Stomach (tissue), 9 donors: ENCODE measurements around the gene RTBDN. TPM values are rescaled to one million over a fixed set of nuclear protein-coding genes. Genes with fewer than 3 reads are reported as not detected.

Experiments used
- DNase-seq, 2 donors: peaks; one replicate each; pipeline versions ENCODE4 v3.0.0 to v3.0.0-alpha.2; 2013 to 2019
- H3K27ac ChIP-seq, 5 donors: fragments of 200-600 bp in 4 of 5; sonication (generic) in 4 of 5; one replicate each; pipeline ENCODE4 v1.5.1; 2013 to 2019; ENCODE audit warnings: mild to moderate bottlenecking in 1 of 5, moderate library complexity in 1 of 5
- H3K27me3 ChIP-seq, 3 donors: fragments of 200-600 bp; sonication (generic); one replicate each; pipeline ENCODE4 v1.5.1; 2017 to 2019; ENCODE audit warnings: mixed run types in 1 of 3
- H3K36me3 ChIP-seq, 4 donors: fragments of 200-600 bp; sonication (generic); 1 replicate in 3 of 4; 2 replicates in 1 of 4; pipeline ENCODE4 v1.5.1; 2016 to 2019
- H3K4me1 ChIP-seq, 4 donors: fragments of 200-600 bp; sonication (generic); one replicate each; pipeline ENCODE4 v1.5.1; 2016 to 2019
- H3K4me3 ChIP-seq, 4 donors: fragments of 200-600 bp; sonication (generic) in 3 of 4; one replicate each; pipeline ENCODE4 v1.5.1; 2016 to 2019; ENCODE audit warnings: mild to moderate bottlenecking in 1 of 4
- H3K9me3 ChIP-seq, 4 donors: fragments of 200-600 bp; sonication (generic); one replicate each; pipeline ENCODE4 v1.5.1; 2016 to 2019
- EP300 ChIP-seq: sonication (generic); formaldehyde crosslinking; IDR thresholded peaks from one replicate; pipeline ENCODE4 v1.6.1; 2017; ENCODE audit warnings: antibody characterized with exemption
- POLR2A ChIP-seq, 4 donors: fragments of 450-650 bp; IDR thresholded peaks; one replicate each; pipeline ENCODE4 v1.6.1; 2016; ENCODE audit warnings: antibody characterized with exemption in 4 of 4, control low read depth in 2 of 4, mild to moderate bottlenecking in 1 of 4, moderate library complexity in 1 of 4
- POLR2AphosphoS5 ChIP-seq, 3 donors: sonication (generic); formaldehyde crosslinking; IDR thresholded peaks; one replicate each; pipeline ENCODE4 v1.6.1; 2016; ENCODE audit warnings: antibody characterized with exemption in 3 of 3
- WGBS, 5 donors: extraction: QIAGEN DNeasy Blood & Tissue Kit in 3 of 5; methylation state at CpG; one replicate each; pipeline versions ENCODE4 v1.1.5 to v1.1.7; 2013 to 2018; 5-methylcytosine and 5-hydroxymethylcytosine counted together
- intact Hi-C: fragments of 100-400 bp; cut with DNase I; formaldehyde crosslinking; loops from one replicate; pipeline ENCODE4 v1.15.1; 2023; ENCODE audit warnings: low total_unique reads
- polyA plus RNA-seq, 3 donors: library from polyadenylated mRNA; stranded (reverse); fragments of 200-250 nt; gene quantifications; one replicate each; pipeline ENCODE4 v1.2.3, GENCODE V29; 2013
- total RNA-seq, 5 donors: library from RNA; depleted of rRNA; stranded (reverse); fragments of >200 nt; gene quantifications; one replicate each; pipeline versions ENCODE4 v1.1.0 to v1.2.3, GENCODE V29; 2014 to 2016
- TF ChIP-seq, protein P1 (sequence below), 7 experiments: fragments of 450-650 bp in 4 of 7; fragments of 200-600 bp in 3 of 7; sonication (generic) in 3 of 7; IDR thresholded peaks; one replicate each; pipeline ENCODE4 v1.5.1; 2016 to 2019; ENCODE audit warnings: antibody characterized with exemption in 7 of 7, control low read depth in 2 of 7, mild to moderate bottlenecking in 1 of 7
- donor health status: healthy with polysubstance abuse.
- donor health status: Bipolar disorder and iron deficiency.
- donor health status: healthy.

Gene RTBDN
- total and polyA plus RNA-seq, 8 donors, result 0.53 TPM; not detected in 7

- no peak overlapping the region for H3K27ac ChIP-seq
- H3K9me3 ChIP-seq, result no peaks in the 10 kb centered on the region
- H3K27me3 ChIP-seq, result peaks cover 24 to 100% (median 79%) of the 10 kb centered on the region in 3 donors
- H3K4me3 ChIP-seq, result peak overlapping the region; percentile 4 to 31 (median 26)
- no peak for TF ChIP-seq EP300
- no peak for TF ChIP-seq POLR2AphosphoS5 (IDR thresholded peaks at IDR 0.05)
- TF ChIP-seq, protein P1, sequence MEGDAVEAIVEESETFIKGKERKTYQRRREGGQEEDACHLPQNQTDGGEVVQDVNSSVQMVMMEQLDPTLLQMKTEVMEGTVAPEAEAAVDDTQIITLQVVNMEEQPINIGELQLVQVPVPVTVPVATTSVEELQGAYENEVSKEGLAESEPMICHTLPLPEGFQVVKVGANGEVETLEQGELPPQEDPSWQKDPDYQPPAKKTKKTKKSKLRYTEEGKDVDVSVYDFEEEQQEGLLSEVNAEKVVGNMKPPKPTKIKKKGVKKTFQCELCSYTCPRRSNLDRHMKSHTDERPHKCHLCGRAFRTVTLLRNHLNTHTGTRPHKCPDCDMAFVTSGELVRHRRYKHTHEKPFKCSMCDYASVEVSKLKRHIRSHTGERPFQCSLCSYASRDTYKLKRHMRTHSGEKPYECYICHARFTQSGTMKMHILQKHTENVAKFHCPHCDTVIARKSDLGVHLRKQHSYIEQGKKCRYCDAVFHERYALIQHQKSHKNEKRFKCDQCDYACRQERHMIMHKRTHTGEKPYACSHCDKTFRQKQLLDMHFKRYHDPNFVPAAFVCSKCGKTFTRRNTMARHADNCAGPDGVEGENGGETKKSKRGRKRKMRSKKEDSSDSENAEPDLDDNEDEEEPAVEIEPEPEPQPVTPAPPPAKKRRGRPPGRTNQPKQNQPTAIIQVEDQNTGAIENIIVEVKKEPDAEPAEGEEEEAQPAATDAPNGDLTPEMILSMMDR (IDR thresholded peaks at IDR 0.05), result no peak
- peaks cover 20 to 38% (median 32%) of the 10 kb centered on the region in 4 donors for H3K4me1 ChIP-seq
- WGBS, 5 donors, result 11 to 24% (median 22%) methylated on average over 31 to 43 of the region's 43 CpGs
- H3K36me3 ChIP-seq, result no peaks in the 10 kb centered on the region
- intact Hi-C loops, result no loop called here
- peak; percentile 71 to 84 for DNase-seq
Measured at GRCh38 chr19:12840091-12841079, 6.0 kb upstream of the RTBDN start.

- Histone ChIP-seq H3K27ac (no peak overlapping the region), H3K4me1 (peaks cover 22 to 50% (median 41%) of the 10 kb centered on the region in 4 donors), H3K27me3 (peaks cover 28 to 100% (median 91%) of the 10 kb centered on the region in 3 donors), H3K4me3 (peak overlapping the region; percentile 33 to 49 (median 37)), H3K9me3 (no peaks in the 10 kb centered on the region), H3K36me3 (no peaks in the 10 kb centered on the region)
- peak in 1 of 2 donors; percentile 41 for DNase-seq
- TF ChIP-seq EP300 (no peak), POLR2AphosphoS5 (IDR thresholded peaks at IDR 0.05) (no peak), POLR2A (IDR thresholded peaks at IDR 0.05) (no peak)
- TF ChIP-seq, protein P1 (IDR thresholded peaks at IDR 0.05), result no peak
- intact Hi-C loops, result no loop called here
- 17 to 24% (median 20%) methylated on average over 13 to 21 of the region's 21 CpGs for WGBS, 5 donors
Measured at GRCh38 chr19:12838886-12839756, 4.7 kb upstream of the RTBDN start.

DNA sequence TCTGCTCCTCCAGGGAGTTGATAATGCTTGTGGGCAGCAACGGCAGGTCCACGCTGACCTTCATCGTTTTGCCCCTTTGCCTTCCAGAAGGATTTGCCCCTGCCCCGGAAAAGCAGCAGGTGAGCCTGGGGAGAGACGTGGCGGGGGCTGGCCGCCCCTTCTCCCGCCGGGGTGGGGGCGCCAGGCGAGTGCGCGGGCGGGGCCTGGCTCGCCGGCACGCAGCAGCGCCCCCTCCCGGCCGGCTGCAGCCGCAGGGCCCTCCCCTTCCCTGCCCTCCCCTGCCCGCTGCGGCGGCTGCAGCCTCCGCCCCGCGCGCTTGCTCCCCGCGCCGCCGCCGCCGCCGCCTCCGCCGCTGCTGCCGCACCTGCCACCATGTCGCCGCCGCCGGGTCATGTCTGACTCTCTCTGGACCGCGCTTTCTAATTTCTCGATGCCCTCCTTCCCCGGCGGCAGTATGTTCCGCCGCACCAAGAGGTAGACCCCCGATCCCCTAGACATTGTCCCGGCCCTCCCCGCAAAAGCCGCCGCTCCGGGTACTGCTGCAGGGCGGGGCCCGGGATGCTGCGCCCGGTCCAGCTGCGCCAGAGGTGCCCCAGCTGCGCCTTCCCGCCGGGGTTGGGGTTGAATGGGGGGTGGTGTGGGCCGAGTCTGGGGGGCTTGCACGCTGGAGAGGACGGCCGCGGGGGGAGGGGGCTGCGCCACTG, 4.0 kb upstream of the RTBDN start, which contains the start of gene MAST1:
MAST1 (plus strand) TSS at position 334 of the 704 bp plus-strand sequence; CDS start at position 392, 58 bp downstream.
- Histone ChIP-seq H3K27ac (no peak within 1 kb of the TSS), H3K27me3 (peaks cover 34 to 100% (median 95%) of the 10 kb centered on the region in 3 donors), H3K9me3 (no peaks in the 10 kb centered on the region), H3K4me1 (peaks cover 30 to 58% (median 49%) of the 10 kb centered on the region in 4 donors), H3K4me3 (peak within 1 kb of the TSS; percentile 33 to 49 (median 37)), H3K36me3 (no peaks in the 10 kb centered on the region)
- intact Hi-C loops, result no loop called here
- DNase-seq, result peak; percentile 50 to 83
- WGBS, 5 donors, result 0 to 4% (median 1%) methylated on average over 20 to 68 of the region's 69 CpGs
- TF ChIP-seq EP300 (no peak), POLR2A (IDR thresholded peaks at IDR 0.05) (no peak)
- TF ChIP-seq, protein P1 (IDR thresholded peaks at IDR 0.05), result peak in 1 of 7 experiments; percentile 68
